ENCODE measurements around the gene EXOC2. TPM values are rescaled to one million over a fixed set of nuclear protein-coding genes. Genes with fewer than 3 reads are reported as not detected.

The EXOC2 gene
- total and polyA plus RNA-seq, 2 donors (not counting 3 experiments of a cell fraction or from before 2014, with no cell fraction given): 18.2 to 30.8 TPM

DNA sequence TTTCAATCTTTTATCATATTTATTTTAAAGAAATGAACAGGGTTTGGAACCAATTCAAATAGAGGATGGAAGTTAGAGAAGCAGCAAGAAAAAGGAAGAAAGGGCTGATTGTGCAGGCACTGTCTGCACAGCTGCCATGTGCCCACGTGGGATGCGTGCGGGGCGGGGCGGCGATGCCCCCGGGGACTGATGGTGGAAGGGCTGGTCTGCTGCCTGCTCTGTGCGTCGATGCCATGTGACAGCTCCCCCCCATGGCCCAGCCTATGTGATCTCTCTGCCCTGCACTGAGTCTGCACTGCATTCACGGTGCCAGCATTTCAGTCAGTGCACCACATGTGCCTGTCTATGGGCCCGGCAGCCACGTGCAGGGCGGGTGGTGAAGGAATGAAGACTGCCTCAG, 205.0 kb downstream of the EXOC2 start:
- no peaks in the 10 kb centered on the region for H3K9me1 ChIP-seq (replicated peaks; ENCODE audit: control insufficient read depth, extremely low read depth, insufficient read depth, low read length)
- dilution Hi-C loops (cut with MboI; ENCODE audit: extremely low pct_ligation_motif_present, low sequenced_read_pairs) (no loop called here), intact Hi-C loops (cut with micrococcal nuclease) (no loop called here)
- CTCF ChIA-PET: no interaction called here
- BruUV-seq (replicated peaks): no TSS peak
- H3K36me3 ChIP-seq (ENCODE audit: control insufficient read depth in 2 of 2, extremely low read depth in 1 of 2, insufficient read depth in 2 of 2, low read length in 2 of 2): peaks cover 3 to 7% of the 10 kb centered on the region in 2 experiments
- no peaks in the 10 kb centered on the region for H4K20me1 ChIP-seq (replicated peaks; ENCODE audit: control insufficient read depth, extremely low read depth, insufficient read depth, low read length)
- H3K9ac ChIP-seq (replicated peaks; ENCODE audit: extremely low read depth, insufficient read depth, low read length): no peak overlapping the region
- H3K9me3 ChIP-seq (replicated peaks; ENCODE audit: control insufficient read depth, insufficient read depth, low read length): no peaks in the 10 kb centered on the region
- no peak for TF ChIP-seq MYC (IDR thresholded peaks at IDR 0.05; ENCODE audit: low read depth, low read length)
- no peak for TF ChIP-seq EZH2 (IDR thresholded peaks at IDR 0.05; ENCODE audit: borderline replicate concordance, low read depth, low read length, severe bottlenecking)
- TF ChIP-seq, protein P1, sequence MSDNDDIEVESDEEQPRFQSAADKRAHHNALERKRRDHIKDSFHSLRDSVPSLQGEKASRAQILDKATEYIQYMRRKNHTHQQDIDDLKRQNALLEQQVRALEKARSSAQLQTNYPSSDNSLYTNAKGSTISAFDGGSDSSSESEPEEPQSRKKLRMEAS (IDR thresholded peaks at IDR 0.05; ENCODE audit: insufficient read depth, insufficient read length): no peak
- TF ChIP-seq POLR2A (IDR thresholded peaks at IDR 0.05; ENCODE audit: low read depth, low read length): no peak
- no peak for TF ChIP-seq JUN (IDR thresholded peaks at IDR 0.05; ENCODE audit: borderline replicate concordance, insufficient read depth, insufficient read length, low read depth)
- TF ChIP-seq, protein P2, sequence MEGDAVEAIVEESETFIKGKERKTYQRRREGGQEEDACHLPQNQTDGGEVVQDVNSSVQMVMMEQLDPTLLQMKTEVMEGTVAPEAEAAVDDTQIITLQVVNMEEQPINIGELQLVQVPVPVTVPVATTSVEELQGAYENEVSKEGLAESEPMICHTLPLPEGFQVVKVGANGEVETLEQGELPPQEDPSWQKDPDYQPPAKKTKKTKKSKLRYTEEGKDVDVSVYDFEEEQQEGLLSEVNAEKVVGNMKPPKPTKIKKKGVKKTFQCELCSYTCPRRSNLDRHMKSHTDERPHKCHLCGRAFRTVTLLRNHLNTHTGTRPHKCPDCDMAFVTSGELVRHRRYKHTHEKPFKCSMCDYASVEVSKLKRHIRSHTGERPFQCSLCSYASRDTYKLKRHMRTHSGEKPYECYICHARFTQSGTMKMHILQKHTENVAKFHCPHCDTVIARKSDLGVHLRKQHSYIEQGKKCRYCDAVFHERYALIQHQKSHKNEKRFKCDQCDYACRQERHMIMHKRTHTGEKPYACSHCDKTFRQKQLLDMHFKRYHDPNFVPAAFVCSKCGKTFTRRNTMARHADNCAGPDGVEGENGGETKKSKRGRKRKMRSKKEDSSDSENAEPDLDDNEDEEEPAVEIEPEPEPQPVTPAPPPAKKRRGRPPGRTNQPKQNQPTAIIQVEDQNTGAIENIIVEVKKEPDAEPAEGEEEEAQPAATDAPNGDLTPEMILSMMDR (IDR thresholded peaks at IDR 0.05; ENCODE audit: extremely low read depth in 1 of 2, insufficient read depth in 1 of 2, low read depth in 1 of 2, low read length in 2 of 2): no peak
- H3K4me2 ChIP-seq (ENCODE audit: insufficient read depth, low read length): no peak overlapping the region
- H3K27me3 ChIP-seq (ENCODE audit: control insufficient read depth in 2 of 2, insufficient read depth in 2 of 2, low read length in 2 of 2): no peaks in the 10 kb centered on the region
- H3K79me2 ChIP-seq (ENCODE audit: control insufficient read depth, insufficient read depth, low read length): no peaks in the 10 kb centered on the region
- no peak overlapping the region for H2AFZ ChIP-seq (ENCODE audit: low read depth, low read length)
- FAIRE-seq (no peak), DNase-seq (ENCODE audit: low read depth, low spot score) (no peak)
- H3K27ac ChIP-seq (ENCODE audit: insufficient read depth, low read depth, low read length): no peak overlapping the region
- POLR2A ChIA-PET: no interaction called here
- H3K4me1 ChIP-seq (ENCODE audit: control insufficient read depth, extremely low read depth, insufficient read depth, low read length): no peaks in the 10 kb centered on the region
- no peak overlapping the region for H3K4me3 ChIP-seq (replicated peaks in 1 of 3; ENCODE audit: insufficient read depth in 1 of 3, low read depth in 1 of 3, low read length in 3 of 3)

DNA sequence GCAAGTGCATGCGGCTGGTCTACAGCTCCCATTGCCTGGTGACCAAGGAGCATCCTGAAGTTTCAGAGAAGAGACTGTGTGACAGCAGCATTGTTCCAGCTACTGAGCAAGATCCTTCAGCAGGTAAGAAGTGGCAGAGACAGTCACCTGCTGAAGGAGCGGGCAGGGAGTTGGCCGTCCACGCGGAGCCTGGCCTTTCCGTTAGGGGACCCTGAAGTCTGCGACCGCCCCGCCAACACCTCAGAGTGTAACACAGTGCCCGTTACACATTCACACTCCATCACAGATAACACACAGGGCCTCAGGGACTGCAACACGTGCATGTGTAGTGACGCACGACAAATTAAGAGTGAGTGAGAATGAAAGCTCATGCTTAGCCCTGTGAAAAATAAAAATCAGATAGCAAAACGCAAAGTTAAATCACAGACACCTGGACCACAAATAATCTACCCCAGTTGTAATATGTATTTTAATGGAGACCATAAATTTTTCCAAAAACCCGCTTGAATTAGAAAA, 207.2 kb downstream of the EXOC2 start:
- Histone ChIP-seq H3K79me2 (ENCODE audit: control insufficient read depth, insufficient read depth, low read length) (no peaks in the 10 kb centered on the region), H4K20me1 (replicated peaks; ENCODE audit: control insufficient read depth, extremely low read depth, insufficient read depth, low read length) (no peaks in the 10 kb centered on the region), H3K9ac (replicated peaks; ENCODE audit: extremely low read depth, insufficient read depth, low read length) (no peak overlapping the region), H3K27ac (ENCODE audit: insufficient read depth, low read depth, low read length) (no peak overlapping the region), H3K9me3 (replicated peaks; ENCODE audit: control insufficient read depth, insufficient read depth, low read length) (no peaks in the 10 kb centered on the region), H3K36me3 (ENCODE audit: control insufficient read depth in 2 of 2, extremely low read depth in 1 of 2, insufficient read depth in 2 of 2, low read length in 2 of 2) (peaks cover 3 to 7% of the 10 kb centered on the region in 2 experiments), H3K4me3 (replicated peaks in 1 of 3; ENCODE audit: insufficient read depth in 1 of 3, low read depth in 1 of 3, low read length in 3 of 3) (no peak overlapping the region), H3K4me2 (ENCODE audit: insufficient read depth, low read length) (no peak overlapping the region), H3K27me3 (ENCODE audit: control insufficient read depth in 2 of 2, insufficient read depth in 2 of 2, low read length in 2 of 2) (no peaks in the 10 kb centered on the region), H3K9me1 (replicated peaks; ENCODE audit: control insufficient read depth, extremely low read depth, insufficient read depth, low read length) (no peaks in the 10 kb centered on the region), H3K4me1 (ENCODE audit: control insufficient read depth, extremely low read depth, insufficient read depth, low read length) (no peaks in the 10 kb centered on the region), H2AFZ (ENCODE audit: low read depth, low read length) (no peak overlapping the region)
- FAIRE-seq (no peak), DNase-seq (ENCODE audit: low read depth, low spot score) (no peak)
- dilution Hi-C loops (cut with MboI; ENCODE audit: extremely low pct_ligation_motif_present, low sequenced_read_pairs): no loop called here
- intact Hi-C loops (cut with micrococcal nuclease): no loop called here
- no TSS peak for BruUV-seq (replicated peaks)
- ChIA-PET CTCF (no interaction called here), POLR2A (no interaction called here)
- TF ChIP-seq JUN (IDR thresholded peaks at IDR 0.05; ENCODE audit: borderline replicate concordance, insufficient read depth, insufficient read length, low read depth): no peak
- TF ChIP-seq GATA2 (IDR thresholded peaks at IDR 0.05; ENCODE audit: insufficient read depth, insufficient read length, low read depth, low read length): no peak
- TF ChIP-seq MYC (IDR thresholded peaks at IDR 0.05; ENCODE audit: low read depth, low read length): no peak
- no peak for TF ChIP-seq POLR2AphosphoS5 (IDR thresholded peaks at IDR 0.05; ENCODE audit: insufficient read depth, low read depth, low read length)
- TF ChIP-seq, protein P2 (IDR thresholded peaks at IDR 0.05; ENCODE audit: extremely low read depth in 1 of 2, insufficient read depth in 1 of 2, low read depth in 1 of 2, low read length in 2 of 2): no peak
- TF ChIP-seq FOS (IDR thresholded peaks at IDR 0.05; ENCODE audit: borderline replicate concordance, insufficient read depth, low read length): no peak
- TF ChIP-seq, protein P1 (IDR thresholded peaks at IDR 0.05; ENCODE audit: insufficient read depth, insufficient read length): no peak
- TF ChIP-seq POLR2A (IDR thresholded peaks at IDR 0.05; ENCODE audit: low read depth, low read length): no peak
- no peak for TF ChIP-seq EZH2 (IDR thresholded peaks at IDR 0.05; ENCODE audit: borderline replicate concordance, low read depth, low read length, severe bottlenecking)
